OCI-LY7 (cell line): ENCODE measurements around the gene ZNF668. TPM values are rescaled to one million over a fixed set of nuclear protein-coding genes. Genes with fewer than 3 reads are reported as not detected.

Experiments used
- BruUV-seq: library from RNA; stranded (reverse); fragments of 400-500 nt; replicated peaks from 2 replicates; lab custom pipeline; 2021; lab: Mats Ljungman, UMichigan
- CTCF ChIA-PET: fragments of 300-600 bp; sonication (Branson Sonifier 250); formaldehyde crosslinking; loops from one replicate; lab custom pipeline; 2022; ENCODE audit warnings: antibody characterized with exemption; ENCODE audit not compliant: unreplicated experiment; lab: Charles Lee
- POLR2A ChIA-PET: fragments of 300-600 bp; sonication (Branson Sonifier 250); formaldehyde crosslinking; loops from one replicate; lab custom pipeline; 2022; ENCODE audit warnings: antibody characterized with exemption; lab: Charles Lee
- DNase-seq: peaks from one replicate; pipeline ENCODE4 v3.0.0-alpha.2; 2015; ENCODE audit warnings: low spot score
- H2AFZ ChIP-seq: fragments of 200-600 bp; sonication (generic), shearing (Covaris generic); 2 replicates; pipeline ENCODE4 v1.6.1; 2014; ENCODE audit warnings: mild to moderate bottlenecking, antibody characterized with exemption, low read length, moderate library complexity
- H3K27ac ChIP-seq: fragments of 200-600 bp; sonication (generic); 2 replicates; pipeline ENCODE4 v1.5.1; 2014; ENCODE audit warnings: mixed run types, low read depth, mild to moderate bottlenecking, moderate library complexity, low read length, inconsistent platforms; ENCODE audit not compliant: poor library complexity, severe bottlenecking
- H3K36me3 ChIP-seq: fragments of 200-600 bp; sonication (generic); 2 replicates; pipeline ENCODE4 v1.6.1; 2014; ENCODE audit warnings: mild to moderate bottlenecking, antibody characterized with exemption, low read length, moderate library complexity, mixed read lengths; ENCODE audit not compliant: insufficient read depth
- H3K4me1 ChIP-seq: fragments of 200-600 bp; sonication (generic); 2 replicates; pipeline ENCODE4 v1.5.1; 2014; ENCODE audit warnings: mild to moderate bottlenecking, low read length; ENCODE audit not compliant: insufficient read depth, poor library complexity, severe bottlenecking
- H3K4me2 ChIP-seq: fragments of 200-600 bp; sonication (generic); 2 replicates; pipeline ENCODE4 v1.6.1; 2014; ENCODE audit warnings: mild to moderate bottlenecking, low read length
- H3K4me3 ChIP-seq: fragments of 200-600 bp; sonication (generic); 2 replicates; pipeline ENCODE4 v1.5.1; 2014; ENCODE audit warnings: mild to moderate bottlenecking, low read depth, low read length; ENCODE audit not compliant: poor library complexity, severe bottlenecking
- H3K79me2 ChIP-seq: fragments of 200-600 bp; sonication (generic); 2 replicates; pipeline ENCODE4 v1.6.1; 2016; ENCODE audit warnings: low read depth, mild to moderate bottlenecking, low read length, moderate library complexity, mixed read lengths; ENCODE audit not compliant: insufficient read depth
- H3K9me2 ChIP-seq: fragments of 200-600 bp; sonication (generic); 2 replicates; pipeline ENCODE4 v1.6.1; 2016; ENCODE audit warnings: mild to moderate bottlenecking, low read length, mixed read lengths; ENCODE audit not compliant: insufficient read depth
- H3K9me3 ChIP-seq: fragments of 200-600 bp; sonication (generic); 2 replicates; pipeline ENCODE4 v1.6.1; 2014; ENCODE audit warnings: mild to moderate bottlenecking, mixed run types, low read length, mixed read lengths
- H4K20me1 ChIP-seq: fragments of 200-600 bp; sonication (generic); 2 replicates; pipeline ENCODE4 v1.6.1; 2014; ENCODE audit warnings: mild to moderate bottlenecking, antibody characterized with exemption, low read length, moderate library complexity, mixed read lengths; ENCODE audit not compliant: insufficient read depth
- CTCF ChIP-seq: fragments of 200-600 bp; sonication (generic); conservative IDR thresholded peaks from 2 replicates; pipeline ENCODE4 v1.5.1; 2014; ENCODE audit warnings: mild to moderate bottlenecking, antibody characterized with exemption, low read length, moderate library complexity, mixed read lengths
- EZH2phosphoT487 ChIP-seq: fragments of 200-600 bp; sonication (generic); IDR thresholded peaks from 2 replicates; pipeline ENCODE4 v1.6.1; 2018; ENCODE audit warnings: low read depth, borderline replicate concordance, mild to moderate bottlenecking, mixed run types, antibody characterized with exemption, low read length, moderate library complexity, mixed read lengths
- intact Hi-C: fragments of 100-400 bp; cut with micrococcal nuclease; formaldehyde crosslinking; loops from one replicate; pipeline ENCODE4 v1.10.0; 2022; ENCODE audit not compliant: unreplicated experiment
- total RNA-seq, 2 experiments: library from RNA; depleted of rRNA in 1 of 2; stranded (reverse); fragments of >200 nt in 1 of 2; shearing (Covaris generic) in 1 of 2; gene quantifications; 2 replicates each; pipeline ENCODE4 v1.2.3, GENCODE V29; 2014 to 2022

The ZNF668 gene
- total RNA-seq, 2 experiments from 2014 or later, result 7.8 to 21.7 TPM

- Histone ChIP-seq H2AFZ (no peak overlapping the region), H3K27ac (no peak overlapping the region), H3K4me3 (no peak overlapping the region), H3K36me3 (peaks cover 42% of the 10 kb centered on the region), H3K4me2 (no peak overlapping the region), H4K20me1 (no peaks in the 10 kb centered on the region), H3K9me2 (no peaks in the 10 kb centered on the region), H3K79me2 (no peaks in the 10 kb centered on the region), H3K4me1 (no peaks in the 10 kb centered on the region), H3K9me3 (no peaks in the 10 kb centered on the region)
- BruUV-seq, result no TSS peak
- intact Hi-C loops, result no loop called here
- ChIA-PET POLR2A (no interaction called here), CTCF (no interaction called here)
- no peak for DNase-seq
- no peak for TF ChIP-seq CTCF
Measured at GRCh38 chr16:31061126-31061812, 12.8 kb downstream of the ZNF668 start.

GRCh38 chr16:31055613-31056012 is 18.4 kb downstream of the ZNF668 start:
- CTCF ChIA-PET, result no interaction called here
- no peak for TF ChIP-seq EZH2phosphoT487
- no peak for TF ChIP-seq CTCF
- H3K36me3 ChIP-seq, result peaks cover 9% of the 10 kb centered on the region

GRCh38 chr16:31052114-31052513 is 21.9 kb downstream of the ZNF668 start:
- Histone ChIP-seq H3K79me2 (no peaks in the 10 kb centered on the region), H3K4me1 (no peaks in the 10 kb centered on the region), H2AFZ (no peak overlapping the region), H3K27ac (no peak overlapping the region), H3K4me2 (no peak overlapping the region), H3K9me2 (no peaks in the 10 kb centered on the region), H3K9me3 (no peaks in the 10 kb centered on the region), H3K36me3 (no peaks in the 10 kb centered on the region), H3K4me3 (no peak overlapping the region), H4K20me1 (no peaks in the 10 kb centered on the region)
- TF ChIP-seq EZH2phosphoT487 (no peak), CTCF (no peak)
- ChIA-PET POLR2A (no interaction called here), CTCF (no interaction called here)
- intact Hi-C loops, result no loop called here
- DNase-seq, result no peak
- BruUV-seq, result no TSS peak

More at GRCh38 chr16:31055613-31056012, 18.4 kb downstream of the ZNF668 start:
- H4K20me1 ChIP-seq, result no peaks in the 10 kb centered on the region
- DNase-seq, result no peak
- intact Hi-C loops, result no loop called here
- no peaks in the 10 kb centered on the region for H3K79me2 ChIP-seq
- H3K9me3 ChIP-seq, result no peaks in the 10 kb centered on the region
- POLR2A ChIA-PET, result no interaction called here
- no peak overlapping the region for H2AFZ ChIP-seq
- H3K4me3 ChIP-seq, result no peak overlapping the region
- H3K4me2 ChIP-seq, result no peak overlapping the region
- BruUV-seq, result no TSS peak
- no peaks in the 10 kb centered on the region for H3K9me2 ChIP-seq
- H3K27ac ChIP-seq, result no peak overlapping the region
- no peaks in the 10 kb centered on the region for H3K4me1 ChIP-seq
